Chondrocyte (in vitro differentiated cells): ENCODE data around the gene FOSL1. TPM values are rescaled to one million over a fixed set of nuclear protein-coding genes. Genes with fewer than 3 reads are reported as not detected.

Experiments
- DNase-seq: peaks from one replicate; pipeline ENCODE4 v3.0.0; 2021; ENCODE audit warnings: mixed read lengths, low spot score
- H3K27ac Mint-ChIP-seq: one replicate; pipeline ENCODE4 v1.8.0; 2021; ENCODE audit warnings: mild to moderate bottlenecking, moderate library complexity, mixed read lengths; ENCODE audit not compliant: unreplicated experiment
- H3K27me3 Mint-ChIP-seq: 2 replicates; pipeline ENCODE4 v1.8.0; 2021; ENCODE audit warnings: low read depth, mixed read lengths
- H3K36me3 Mint-ChIP-seq: 2 replicates; pipeline ENCODE4 v1.8.0; 2021; ENCODE audit warnings: low read depth, mixed read lengths
- H3K4me1 Mint-ChIP-seq: 2 replicates; pipeline ENCODE4 v1.8.0; 2021; ENCODE audit warnings: low read depth, mild to moderate bottlenecking, mixed read lengths
- H3K4me3 Mint-ChIP-seq: one replicate; pipeline ENCODE4 v1.8.0; 2021; ENCODE audit warnings: mild to moderate bottlenecking, moderate library complexity, mixed read lengths; ENCODE audit not compliant: unreplicated experiment
- H3K9me3 Mint-ChIP-seq: 2 replicates; pipeline ENCODE4 v1.8.0; 2021; ENCODE audit warnings: low read depth, mixed read lengths
- CTCF ChIP-seq: fragments of 200-600 bp; sonication (generic); IDR thresholded peaks from 2 replicates; pipeline ENCODE4 v1.5.0; 2021; ENCODE audit warnings: antibody characterized with exemption, mild to moderate bottlenecking, moderate library complexity
- total RNA-seq: library from RNA; stranded (reverse); gene quantifications from 3 replicates; pipeline ENCODE4 v1.2.1, GENCODE V29; 2021

The FOSL1 gene
- total RNA-seq, 1 donor from 2014 or later: 7.5 TPM

GRCh38 chr11:65883786-65884715, 16.1 kb downstream of the FOSL1 start:
- Mint-ChIP-seq H3K9me3 (no peaks in the 10 kb centered on the region), H3K27me3 (no peaks in the 10 kb centered on the region), H3K27ac (peak overlapping the region; percentile 54), H3K4me3 (no peak overlapping the region), H3K4me1 (peaks cover 32% of the 10 kb centered on the region), H3K36me3 (peaks cover 20% of the 10 kb centered on the region)
- no peak for DNase-seq
- TF ChIP-seq CTCF: no peak

GRCh38 chr11:65883058-65883761, 17.0 kb downstream of the FOSL1 start:
- peaks cover 26% of the 10 kb centered on the region for H3K4me1 Mint-ChIP-seq
- no peak overlapping the region for H3K4me3 Mint-ChIP-seq
- no peaks in the 10 kb centered on the region for H3K9me3 Mint-ChIP-seq
- no peak overlapping the region for H3K27ac Mint-ChIP-seq
- DNase-seq: peak; percentile 68
- peaks cover 19% of the 10 kb centered on the region for H3K36me3 Mint-ChIP-seq
- no peak for TF ChIP-seq CTCF
- H3K27me3 Mint-ChIP-seq: no peaks in the 10 kb centered on the region

- Mint-ChIP-seq H3K4me3 (no peak overlapping the region), H3K27me3 (no peaks in the 10 kb centered on the region), H3K36me3 (peaks cover 18% of the 10 kb centered on the region), H3K27ac (no peak overlapping the region), H3K4me1 (peaks cover 20% of the 10 kb centered on the region), H3K9me3 (no peaks in the 10 kb centered on the region)
- DNase-seq: peak; percentile 81
- TF ChIP-seq CTCF: no peak
Measured at GRCh38 chr11:65882120-65883057, 17.8 kb downstream of the FOSL1 start.

GRCh38 chr11:65880844-65881421, 19.3 kb downstream of the FOSL1 start:
- peak; percentile 78 for DNase-seq
- H3K36me3 Mint-ChIP-seq: peaks cover 14% of the 10 kb centered on the region
- H3K4me3 Mint-ChIP-seq: no peak overlapping the region
- H3K4me1 Mint-ChIP-seq: peaks cover 9% of the 10 kb centered on the region
- H3K27me3 Mint-ChIP-seq: no peaks in the 10 kb centered on the region
- no peaks in the 10 kb centered on the region for H3K9me3 Mint-ChIP-seq
- no peak for TF ChIP-seq CTCF
- H3K27ac Mint-ChIP-seq: no peak overlapping the region
